Right lobe of liver (tissue), 4 donors: Measurements from ENCODE around the gene KRT33B.

Experiments
- CTCF ChIP-seq, 4 donors: fragments of 200-600 bp in 3 of 4; fragments of 450-650 bp in 1 of 4; IDR thresholded peaks; one replicate each; pipeline versions ENCODE4 v1.5.1 to v1.8.0; 2016 to 2022; ENCODE audit warnings: antibody characterized with exemption in 4 of 4, mild to moderate bottlenecking in 2 of 4
- POLR2A ChIP-seq: fragments of 450-650 bp; IDR thresholded peaks from one replicate; pipeline ENCODE4 v1.6.1; 2017; ENCODE audit warnings: antibody characterized with exemption, mild to moderate bottlenecking
- donor health status: DM: no; HTN: no; CAD: no.
- donor health status: DM: no; HTN: no; CAD: no.
- donor health status: DM: no; HTN: yes; CAD: no.

GRCh38 chr17:41318231-41318630 is 51.4 kb downstream of the KRT33B start:
- TF ChIP-seq CTCF (IDR thresholded peaks at IDR 0.05) (no peak), POLR2A (no peak)
